Naive B cell (primary cell): ENCODE data around the gene ZNF746. TPM values are rescaled to one million over a fixed set of nuclear protein-coding genes. Genes with fewer than 3 reads are reported as not detected.

Experiments used
- ATAC-seq, 2 donors: fragments of 150-1000 bp; cut with Tn5 transposase; 2 replicates each; pipeline ENCODE4 v1.10.0; 2021; ENCODE audit warnings: low read depth in 2 of 2, mild to moderate bottlenecking in 2 of 2, moderate library complexity in 2 of 2
- DNase-seq: peaks from one replicate; pipeline ENCODE4 v3.0.0; 2022
- H3K27ac Mint-ChIP-seq, 6 donors: one replicate each; pipeline ENCODE4 v1.8.0; 2020 to 2022; ENCODE audit warnings: mild to moderate bottlenecking in 6 of 6, mixed read lengths in 6 of 6, moderate library complexity in 5 of 6, inconsistent platforms in 2 of 6
- H3K27me3 Mint-ChIP-seq, 3 donors: one replicate each; pipeline ENCODE4 v1.8.0; 2021 to 2022; ENCODE audit warnings: mixed read lengths in 3 of 3, mild to moderate bottlenecking in 1 of 3
- H3K36me3 Mint-ChIP-seq, 2 donors: one replicate each; pipeline ENCODE4 v1.8.0; 2020 to 2022; ENCODE audit warnings: mixed read lengths in 2 of 2, inconsistent platforms in 1 of 2, mild to moderate bottlenecking in 1 of 2
- H3K4me1 Mint-ChIP-seq, 3 donors: one replicate each; pipeline ENCODE4 v1.8.0; 2020 to 2022; ENCODE audit warnings: mixed read lengths in 3 of 3, inconsistent platforms in 1 of 3, mild to moderate bottlenecking in 1 of 3, moderate library complexity in 1 of 3
- H3K4me3 Mint-ChIP-seq, 8 donors: one replicate each; pipeline ENCODE4 v1.8.0; 2020 to 2022; ENCODE audit warnings: mild to moderate bottlenecking in 8 of 8, mixed read lengths in 8 of 8, moderate library complexity in 8 of 8, inconsistent platforms in 2 of 8
- H3K9me3 Mint-ChIP-seq, 7 donors: one replicate each; pipeline ENCODE4 v1.8.0; 2020 to 2022; ENCODE audit warnings: mixed read lengths in 7 of 7, mild to moderate bottlenecking in 5 of 7, inconsistent platforms in 2 of 7, moderate library complexity in 1 of 7
- polyA plus RNA-seq, 6 donors: library from polyadenylated mRNA; unstranded; fragments of 300-500 nt; fragmentation: Illumina TruSeq; gene quantifications; one replicate each; pipeline ENCODE4 v1.2.3, GENCODE V29; 2021; ENCODE audit warnings: low read depth in 6 of 6

The ZNF746 gene
- polyA plus RNA-seq: 10 to 100 TPM in 3 of 6 donors, 1 to 10 TPM in 2, under 1 TPM in 1; 0.20 to 13.1 (median 9.6) TPM

- no peaks in the 10 kb centered on the region for H3K9me3 Mint-ChIP-seq
- ATAC-seq (peak; percentile 91 to 93), DNase-seq (peak; percentile 79)
- H3K27ac Mint-ChIP-seq: peak within 1 kb of the TSS in 5 of 6 donors; percentile 78 to 96 (median 94)
- H3K36me3 Mint-ChIP-seq: peaks cover 4 to 9% of the 10 kb centered on the region in 2 donors
- H3K4me3 Mint-ChIP-seq: peak within 1 kb of the TSS; percentile 91 to 98 (median 96)
- peaks cover 23 to 27% (median 26%) of the 10 kb centered on the region in 3 donors for H3K4me1 Mint-ChIP-seq
- H3K27me3 Mint-ChIP-seq: no peaks in the 10 kb centered on the region
Measured at GRCh38 chr7:149497467-149498261, at the start of gene ZNF746. TSS of gene ZNF746 (minus strand) at chr7:149497809. CDS start at chr7:149497536, 273 bp downstream.

GRCh38 chr7:149547126-149547525 is 49.5 kb upstream of the ZNF746 start:
- Mint-ChIP-seq H3K27me3 (no peaks in the 10 kb centered on the region), H3K9me3 (no peaks in the 10 kb centered on the region), H3K36me3 (peaks cover 31 to 44% of the 10 kb centered on the region in 2 donors), H3K4me3 (no peak overlapping the region), H3K27ac (peak overlapping the region in 1 of 6 donors; percentile 93), H3K4me1 (peaks cover 0 to 12% (median 11%) of the 10 kb centered on the region in 3 donors)
- DNase-seq: no peak
- ATAC-seq: no peak

- Mint-ChIP-seq H3K27me3 (no peaks in the 10 kb centered on the region), H3K4me3 (no peak overlapping the region), H3K36me3 (peaks cover 23 to 36% of the 10 kb centered on the region in 2 donors), H3K4me1 (peaks cover 0 to 12% (median 4%) of the 10 kb centered on the region in 3 donors), H3K27ac (peak overlapping the region in 1 of 6 donors; percentile 85), H3K9me3 (peaks cover 0 to 2% (median 0%) of the 10 kb centered on the region in 7 donors)
- ATAC-seq: no peak
- no peak for DNase-seq
Measured at GRCh38 chr7:149546331-149546730, 48.7 kb upstream of the ZNF746 start.

- DNase-seq: no peak
- peaks cover 0 to 12% (median 4%) of the 10 kb centered on the region in 3 donors for H3K4me1 Mint-ChIP-seq
- H3K4me3 Mint-ChIP-seq: no peak overlapping the region
- H3K27ac Mint-ChIP-seq: peak overlapping the region in 2 of 6 donors; percentile 17 to 33
- peaks cover 0 to 12% (median 8%) of the 10 kb centered on the region in 7 donors for H3K9me3 Mint-ChIP-seq
- H3K36me3 Mint-ChIP-seq: peaks cover 9 to 15% of the 10 kb centered on the region in 2 donors
- no peaks in the 10 kb centered on the region for H3K27me3 Mint-ChIP-seq
- no peak for ATAC-seq
Measured at GRCh38 chr7:149544028-149544427, 46.4 kb upstream of the ZNF746 start.

GRCh38 chr7:149532654-149533053 is 35.0 kb upstream of the ZNF746 start:
- no peak overlapping the region for H3K27ac Mint-ChIP-seq
- H3K36me3 Mint-ChIP-seq: peaks cover 6 to 8% of the 10 kb centered on the region in 2 donors
- ATAC-seq (no peak), DNase-seq (no peak)
- H3K4me1 Mint-ChIP-seq: peaks cover 6 to 10% (median 8%) of the 10 kb centered on the region in 3 donors
- no peaks in the 10 kb centered on the region for H3K27me3 Mint-ChIP-seq
- no peak overlapping the region for H3K4me3 Mint-ChIP-seq
- H3K9me3 Mint-ChIP-seq: peaks cover 0 to 66% (median 35%) of the 10 kb centered on the region in 7 donors

- Mint-ChIP-seq H3K4me1 (no peaks in the 10 kb centered on the region), H3K36me3 (peaks cover 10 to 14% of the 10 kb centered on the region in 2 donors), H3K9me3 (peaks cover 4 to 70% (median 45%) of the 10 kb centered on the region in 7 donors), H3K27ac (no peak overlapping the region), H3K27me3 (peaks cover 0 to 6% (median 4%) of the 10 kb centered on the region in 3 donors), H3K4me3 (no peak overlapping the region)
- DNase-seq: no peak
- ATAC-seq: no peak
Measured at GRCh38 chr7:149529136-149529718, 31.6 kb upstream of the ZNF746 start.

- DNase-seq (no peak), ATAC-seq (no peak)
- Mint-ChIP-seq H3K9me3 (peaks cover 4 to 63% (median 43%) of the 10 kb centered on the region in 7 donors), H3K36me3 (peaks cover 10 to 15% of the 10 kb centered on the region in 2 donors), H3K27me3 (peaks cover 0 to 6% (median 4%) of the 10 kb centered on the region in 3 donors), H3K4me3 (no peak overlapping the region), H3K27ac (no peak overlapping the region), H3K4me1 (no peaks in the 10 kb centered on the region)
Measured at GRCh38 chr7:149527414-149527813, 29.8 kb upstream of the ZNF746 start.

- Mint-ChIP-seq H3K36me3 (peaks cover 10 to 15% of the 10 kb centered on the region in 2 donors), H3K27ac (no peak overlapping the region), H3K9me3 (peaks cover 4 to 49% (median 35%) of the 10 kb centered on the region in 7 donors), H3K4me3 (no peak overlapping the region), H3K4me1 (no peaks in the 10 kb centered on the region), H3K27me3 (peaks cover 0 to 6% (median 4%) of the 10 kb centered on the region in 3 donors)
- no peak for DNase-seq
- no peak for ATAC-seq
Measured at GRCh38 chr7:149525280-149525679, 27.7 kb upstream of the ZNF746 start.

- DNase-seq: no peak
- Mint-ChIP-seq H3K27ac (no peak overlapping the region), H3K4me1 (no peaks in the 10 kb centered on the region), H3K36me3 (peaks cover 15% of the 10 kb centered on the region in 2 donors), H3K27me3 (peaks cover 0 to 8% (median 6%) of the 10 kb centered on the region in 3 donors), H3K4me3 (no peak overlapping the region), H3K9me3 (peaks cover 4 to 43% (median 27%) of the 10 kb centered on the region in 7 donors)
- ATAC-seq: no peak
Measured at GRCh38 chr7:149524394-149524793, 26.8 kb upstream of the ZNF746 start.

GRCh38 chr7:149510248-149510647 is 12.6 kb upstream of the ZNF746 start:
- ATAC-seq (no peak), DNase-seq (no peak)
- H3K27me3 Mint-ChIP-seq: peaks cover 5 to 20% (median 8%) of the 10 kb centered on the region in 3 donors
- H3K27ac Mint-ChIP-seq: no peak overlapping the region
- H3K36me3 Mint-ChIP-seq: peaks cover 10 to 52% of the 10 kb centered on the region in 2 donors
- peaks cover 17 to 92% (median 56%) of the 10 kb centered on the region in 7 donors for H3K9me3 Mint-ChIP-seq
- no peaks in the 10 kb centered on the region for H3K4me1 Mint-ChIP-seq
- H3K4me3 Mint-ChIP-seq: no peak overlapping the region

- Mint-ChIP-seq H3K4me1 (no peaks in the 10 kb centered on the region), H3K4me3 (no peak overlapping the region), H3K36me3 (peaks cover 6 to 52% of the 10 kb centered on the region in 2 donors), H3K27ac (no peak overlapping the region), H3K9me3 (peaks cover 14 to 93% (median 59%) of the 10 kb centered on the region in 7 donors), H3K27me3 (peaks cover 3 to 16% (median 4%) of the 10 kb centered on the region in 3 donors)
- ATAC-seq (no peak), DNase-seq (no peak)
Measured at GRCh38 chr7:149509774-149510173, 12.2 kb upstream of the ZNF746 start.

- ATAC-seq: no peak
- H3K4me3 Mint-ChIP-seq: no peak overlapping the region
- no peak overlapping the region for H3K27ac Mint-ChIP-seq
- peaks cover 13 to 57% (median 34%) of the 10 kb centered on the region in 7 donors for H3K9me3 Mint-ChIP-seq
- H3K4me1 Mint-ChIP-seq: peaks cover 0 to 3% (median 0%) of the 10 kb centered on the region in 3 donors
- DNase-seq: no peak
- peaks cover 16 to 22% (median 17%) of the 10 kb centered on the region in 3 donors for H3K27me3 Mint-ChIP-seq
- peaks cover 3 to 38% of the 10 kb centered on the region in 2 donors for H3K36me3 Mint-ChIP-seq
Measured at GRCh38 chr7:149505551-149505950, 7.9 kb upstream of the ZNF746 start.

GRCh38 chr7:149501651-149502050 is 4.0 kb upstream of the ZNF746 start:
- no peak overlapping the region for H3K27ac Mint-ChIP-seq
- peaks cover 4 to 8% (median 5%) of the 10 kb centered on the region in 3 donors for H3K4me1 Mint-ChIP-seq
- no peak overlapping the region for H3K4me3 Mint-ChIP-seq
- ATAC-seq: no peak
- DNase-seq: no peak
- peaks cover 3 to 23% (median 14%) of the 10 kb centered on the region in 7 donors for H3K9me3 Mint-ChIP-seq
- H3K27me3 Mint-ChIP-seq: peaks cover 16 to 22% (median 17%) of the 10 kb centered on the region in 3 donors
- H3K36me3 Mint-ChIP-seq: peaks cover 0 to 29% of the 10 kb centered on the region in 2 donors
